SH-SY5Y (cell line): Measurements from ENCODE around the gene PADI1.

Experiments
- GATA2 ChIP-seq: IDR thresholded peaks from 2 replicates; pipeline ENCODE4 v1.6.1; 2011; ENCODE audit warnings: mild to moderate bottlenecking, low read depth, low read length
- GATA3 ChIP-seq: IDR thresholded peaks from 2 replicates; pipeline ENCODE4 v1.6.1; 2011; ENCODE audit warnings: low read depth, mild to moderate bottlenecking, low read length, moderate library complexity

PADI1 gene

DNA sequence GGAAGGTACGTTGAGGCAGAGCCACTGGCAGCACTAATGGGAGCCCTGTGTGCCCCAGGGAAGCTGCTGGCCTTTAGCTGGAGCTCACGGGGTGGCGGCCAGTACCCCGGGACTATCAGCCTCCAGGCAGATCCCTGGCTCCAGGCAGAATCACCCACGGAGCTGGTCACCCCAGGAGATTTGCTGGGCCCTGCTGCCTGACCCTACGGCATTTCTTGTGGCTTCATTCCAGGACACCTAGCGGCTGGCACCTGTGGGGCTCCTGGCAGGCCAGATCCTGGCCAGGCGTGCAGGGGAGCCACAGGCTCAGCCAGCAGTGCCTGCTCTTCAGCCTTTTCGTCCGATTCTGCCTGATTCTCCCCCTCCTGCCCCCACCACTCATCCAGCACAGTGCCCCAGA, 7.1 kb downstream of the PADI1 start:
- TF ChIP-seq GATA3 = no peak
- no peak for TF ChIP-seq GATA2

GRCh38 chr1:17212487-17213121, 7.7 kb downstream of the PADI1 start:
- no peak for TF ChIP-seq GATA3
- TF ChIP-seq GATA2 = no peak

- TF ChIP-seq GATA2 (no peak), GATA3 (no peak)
Observed at GRCh38 chr1:17213148-17213781, 8.3 kb downstream of the PADI1 start.

DNA sequence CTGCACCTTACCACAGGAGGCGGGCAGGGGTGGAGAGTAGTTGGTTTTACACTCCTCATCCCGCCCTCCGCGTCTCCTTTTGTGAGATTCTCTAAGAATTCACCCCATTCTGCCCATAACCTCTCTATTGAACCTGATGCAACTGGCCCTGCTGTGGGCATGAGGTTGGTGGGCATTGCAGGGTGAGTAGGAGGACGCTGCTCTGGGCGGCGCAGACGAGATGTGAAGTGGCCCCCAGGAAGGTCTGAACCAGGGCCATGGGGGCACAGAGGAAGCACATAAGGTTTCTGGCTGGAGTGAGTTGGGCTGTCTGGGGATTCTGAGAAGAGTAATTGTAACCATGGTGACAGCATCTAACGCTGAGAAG, 8.8 kb downstream of the PADI1 start:
- no peak for TF ChIP-seq GATA3
- TF ChIP-seq GATA2 = no peak

DNA sequence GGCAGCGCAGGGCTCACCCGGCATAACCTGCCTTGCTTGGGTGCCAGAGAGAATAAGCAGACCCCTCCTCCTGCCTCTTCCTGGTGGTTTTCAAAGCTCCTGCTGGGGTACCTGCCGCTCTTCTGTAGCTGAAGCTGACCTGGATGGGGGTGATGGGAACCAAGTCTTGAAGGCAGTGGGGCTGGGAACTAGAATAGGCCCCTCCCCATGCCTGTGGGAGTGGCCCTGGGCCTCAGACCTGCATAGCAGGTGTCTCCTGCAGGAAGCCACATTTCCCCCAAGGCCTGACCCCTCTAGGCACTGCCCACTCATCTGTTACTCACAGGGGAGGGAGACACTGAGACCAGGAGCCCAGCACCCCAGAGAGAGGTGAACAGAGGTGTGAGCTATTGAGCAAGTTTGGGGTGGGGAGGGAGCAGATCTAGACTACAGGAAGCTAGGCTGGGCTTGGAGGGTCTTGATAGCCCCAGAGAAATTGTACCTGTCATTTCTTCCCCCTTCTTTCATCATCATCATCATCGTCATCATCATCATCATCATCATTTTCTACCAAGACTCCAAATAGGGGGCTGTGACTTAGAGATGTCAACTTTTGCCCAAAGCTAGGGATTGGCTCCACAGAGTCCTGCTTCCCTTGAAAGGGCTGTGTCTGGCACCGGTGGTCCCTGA, 10.1 kb downstream of the PADI1 start:
- no peak for TF ChIP-seq GATA3
- no peak for TF ChIP-seq GATA2

DNA sequence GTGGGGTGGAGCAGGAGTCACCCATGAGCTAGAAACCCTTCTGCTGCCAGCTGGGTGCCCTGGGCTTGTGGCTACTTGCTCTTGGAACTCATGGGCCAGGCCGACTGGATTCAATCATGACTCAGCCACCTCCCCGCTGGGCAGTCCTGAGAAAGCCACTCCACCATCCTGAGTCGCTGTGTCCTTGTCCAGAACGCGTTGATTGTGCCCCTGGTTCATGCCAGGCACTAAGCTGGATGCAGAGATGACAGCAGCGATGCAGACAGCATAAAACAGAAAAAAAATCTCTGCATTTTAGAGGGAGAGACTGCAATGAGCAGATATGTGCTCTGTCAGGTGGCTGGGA, 10.6 kb downstream of the PADI1 start:
- TF ChIP-seq GATA3 = no peak
- no peak for TF ChIP-seq GATA2

GRCh38 chr1:17216078-17216477, 11.2 kb downstream of the PADI1 start:
- TF ChIP-seq GATA2 (no peak), GATA3 (no peak)

GRCh38 chr1:17217607-17218006, 12.7 kb downstream of the PADI1 start:
- no peak for TF ChIP-seq GATA3
- TF ChIP-seq GATA2 = no peak

DNA sequence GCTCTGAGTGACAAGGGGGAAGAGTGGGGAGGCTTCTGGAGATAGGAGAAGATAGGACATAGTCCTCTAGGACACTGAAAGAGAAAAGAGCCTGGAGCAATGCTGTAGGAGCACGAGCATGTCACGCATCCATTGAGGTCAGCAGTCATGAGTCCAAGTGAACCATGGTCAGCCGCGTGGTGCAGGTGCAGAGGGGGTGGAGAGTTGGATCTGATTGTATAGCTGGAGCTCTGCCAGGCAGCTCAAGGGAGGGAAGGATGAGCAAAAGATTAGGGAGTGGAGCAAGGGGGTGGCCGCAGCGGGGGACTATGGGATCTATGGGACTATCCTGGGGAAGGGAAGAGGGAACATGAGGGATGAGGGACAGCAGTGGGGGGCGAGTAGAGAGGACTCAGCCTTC, 14.0 kb downstream of the PADI1 start:
- TF ChIP-seq GATA2 (no peak), GATA3 (no peak)

- TF ChIP-seq GATA3 = no peak
- no peak for TF ChIP-seq GATA2
Observed at GRCh38 chr1:17220287-17220686, 15.4 kb downstream of the PADI1 start.

DNA sequence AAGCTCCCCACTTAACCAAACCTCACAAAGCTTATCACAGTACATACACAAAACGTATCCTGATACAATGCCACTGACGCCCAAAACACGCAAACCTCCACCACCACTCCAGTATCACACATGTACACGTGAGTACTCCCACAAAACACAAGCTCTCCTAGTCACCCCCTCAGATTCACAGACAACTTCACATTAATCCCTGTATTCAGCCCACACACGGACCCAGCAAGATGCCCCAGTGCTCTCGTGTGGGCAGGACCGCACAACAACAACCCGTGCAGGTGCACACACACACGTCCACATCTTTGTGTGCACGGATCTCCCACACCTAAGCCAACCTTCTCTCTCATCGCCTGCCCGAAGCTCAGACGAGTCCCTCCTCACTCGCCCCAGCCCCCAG, 17.6 kb downstream of the PADI1 start:
- TF ChIP-seq GATA2 (no peak), GATA3 (no peak)

DNA sequence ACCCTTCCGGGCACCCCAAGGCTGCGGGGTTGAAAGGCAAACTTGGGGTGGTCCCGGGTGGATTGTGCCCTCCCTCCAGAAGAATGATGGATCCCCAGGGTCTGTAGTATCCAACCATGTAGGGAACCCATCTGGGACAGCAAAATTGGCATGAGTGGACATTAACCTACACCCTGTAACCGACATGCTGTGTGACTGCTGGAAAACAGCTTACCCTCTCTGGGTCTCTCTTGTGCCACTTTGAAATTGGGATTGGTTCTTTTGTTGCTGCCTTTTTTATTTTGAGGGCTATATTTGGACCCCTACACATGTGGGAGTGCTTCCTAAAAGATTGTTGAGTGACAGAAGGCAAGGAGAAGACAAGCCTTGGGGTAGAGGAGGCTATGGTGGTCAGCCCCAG, 19.5 kb downstream of the PADI1 start:
- TF ChIP-seq GATA3 (no peak), GATA2 (no peak)

- TF ChIP-seq GATA2 = no peak
- no peak for TF ChIP-seq GATA3
Observed at GRCh38 chr1:17225140-17225539, 20.2 kb downstream of the PADI1 start.

- TF ChIP-seq GATA2 (no peak), GATA3 (no peak)
Observed at GRCh38 chr1:17227358-17227915, 22.5 kb downstream of the PADI1 start.

DNA sequence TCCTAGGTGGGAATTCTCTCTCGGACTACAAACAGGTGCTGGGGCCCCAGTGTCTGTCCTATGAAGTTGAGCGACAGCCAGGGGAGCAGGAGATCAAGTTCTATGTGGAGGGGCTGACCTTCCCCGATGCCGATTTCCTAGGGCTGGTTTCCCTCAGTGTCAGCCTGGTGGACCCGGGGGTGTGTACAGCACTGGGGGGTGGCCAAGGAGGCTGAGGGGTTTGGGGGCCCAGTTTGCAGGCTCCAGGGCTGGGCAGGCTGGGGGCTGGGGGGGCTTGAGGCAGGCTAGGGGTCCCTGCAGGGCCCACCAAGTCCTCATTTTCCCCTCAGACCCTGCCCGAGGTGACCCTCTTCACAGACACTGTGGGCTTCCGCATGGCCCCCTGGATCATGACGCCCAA, 23.7 kb downstream of the PADI1 start:
- TF ChIP-seq GATA2 (no peak), GATA3 (no peak)
